Motor neuron (in vitro differentiated cells): ENCODE measurements around the gene HAPSTR1. TPM values are rescaled to one million over a fixed set of nuclear protein-coding genes. Genes with fewer than 3 reads are reported as not detected.

Experiments used
- ATAC-seq, 8 experiments: fragments of 200-7000 bp; cut with Tn5 transposase; replicated peaks in 6 of 8; 2 replicates each; pipeline ENCODE4 v1.8.0; 2021; ENCODE audit warnings: mild to moderate bottlenecking in 8 of 8, moderate library complexity in 8 of 8
- H3K27ac ChIP-seq, 2 donors: fragments of 250-450 bp; sonication (Bioruptor Pico); 2 replicates each; pipeline ENCODE4 v1.9.0; 2021; ENCODE audit warnings: antibody characterized with exemption in 2 of 2, mild to moderate bottlenecking in 2 of 2, moderate library complexity in 1 of 2
- H3K4me1 ChIP-seq, 2 donors: fragments of 250-450 bp; sonication (Bioruptor Pico); replicated peaks in 1 of 2; 2 replicates each; pipeline ENCODE4 v1.6.1; 2021; ENCODE audit warnings: antibody characterized with exemption in 2 of 2, mild to moderate bottlenecking in 2 of 2, moderate library complexity in 1 of 2
- H3K4me3 ChIP-seq, 5 donors: fragments of 250-450 bp; sonication (Bioruptor Pico); 2 replicates each; pipeline ENCODE4 v1.9.0; 2021; ENCODE audit warnings: antibody characterized with exemption in 5 of 5, mild to moderate bottlenecking in 5 of 5, moderate library complexity in 4 of 5
- WGBS, 10 experiments: fragments of 450-650 bp; shearing (Covaris generic); methylation state at CpG; one replicate each; pipeline ENCODE4 v1.0.0; 2022; 5-methylcytosine and 5-hydroxymethylcytosine counted together
- in situ Hi-C, 9 experiments: fragments of 400-800 bp; cut with MboI; loops; one replicate each; pipeline ENCODE4 v1.15.0; 2021; ENCODE audit warnings: low sequenced_read_pairs in 9 of 9, low pct_unique_long_range_greater_than_20kb in 2 of 9; ENCODE audit not compliant: unreplicated experiment in 9 of 9
- total RNA-seq, 8 experiments: library from RNA; unstranded; fragments of 300-600 nt; gene quantifications; 2 replicates each; pipeline versions ENCODE4 v1.2.3 to v1.2.4, GENCODE V29; 2022

The HAPSTR1 gene
- total RNA-seq, 8 experiments from 2014 or later: 31.3 to 74.1 (median 46.4) TPM

GRCh38 chr16:9138021-9138680 lies 46.7 kb downstream of the HAPSTR1 start:
- in situ Hi-C loops: loop anchor here in 2 of 9 experiments (25.0 kb wide), 1 partner anchor 1374 kb away; no protein-coding TSS in a partner anchor
- Histone ChIP-seq H3K4me1 (peaks cover 0 to 2% of the 10 kb centered on the region in 2 donors), H3K4me3 (no peak overlapping the region), H3K27ac (no peak overlapping the region)
- ATAC-seq: no peak
- WGBS, 10 experiments: 60 to 100% (median 86%) methylated on average over 1 to 11 of the region's 14 CpGs; no CpG with 5 or more reads in 4 of the 10 experiments

- Histone ChIP-seq H3K4me3 (no peak overlapping the region), H3K4me1 (peaks cover 0 to 2% of the 10 kb centered on the region in 2 donors), H3K27ac (no peak overlapping the region)
- ATAC-seq: peak; percentile 59 to 90 (median 86)
- WGBS, 10 experiments: 0 to 49% (median 25%) methylated on average over 2 to 17 of the region's 21 CpGs; no CpG with 5 or more reads in 2 of the 10 experiments
- in situ Hi-C loops: loop anchor here in 2 of 9 experiments (25.0 kb wide), 1 partner anchor 1373 kb away; no protein-coding TSS in a partner anchor
These were observed 47.5 kb downstream of the HAPSTR1 start for GRCh38 chr16:9138731-9139501.

- in situ Hi-C loops: loop anchor here in 2 of 9 experiments (25.0 kb wide), 1 partner anchor 1372 kb away; no protein-coding TSS in a partner anchor
- H3K4me3 ChIP-seq: no peak overlapping the region
- H3K27ac ChIP-seq: no peak overlapping the region
- WGBS, 10 experiments: 82 to 100% (median 100%) methylated on average over 1 to 6 of the region's 7 CpGs; no CpG with 5 or more reads in 1 of the 10 experiments
- peaks cover under 1 to 2% of the 10 kb centered on the region in 2 donors for H3K4me1 ChIP-seq
- peak in 3 of 8 experiments; percentile 9 to 69 (median 14) for ATAC-seq
These were observed 48.5 kb downstream of the HAPSTR1 start for GRCh38 chr16:9139965-9140364.

Other genes starting within 250 kb of the HAPSTR1 start
- 100 to 1,000 TPM in 1 of 8 experiments, 10 to 100 TPM in 7; 38.5 to 196 (median 69.7) TPM for gene CARHSP1, start 222.6 kb upstream of the HAPSTR1 start, total RNA-seq
- under 1 TPM in 3 of 8 experiments, not detected in 5; 0.21 to 0.95 (median 0.63) TPM for gene LITAFD, start 209.3 kb upstream of the HAPSTR1 start, total RNA-seq
- 10 to 100 TPM; 39.1 to 83.0 (median 64.6) TPM for gene USP7, start 127.7 kb upstream of the HAPSTR1 start, total RNA-seq